A204.1 (cell line): ENCODE results near the gene QTRT2.

Source experiments
- FAIRE-seq: peaks from 2 replicates; lab custom pipeline; 2012; peaks lifted over from hg19 to GRCh38; lab: Jason Lieb, UNC

QTRT2 gene

DNA sequence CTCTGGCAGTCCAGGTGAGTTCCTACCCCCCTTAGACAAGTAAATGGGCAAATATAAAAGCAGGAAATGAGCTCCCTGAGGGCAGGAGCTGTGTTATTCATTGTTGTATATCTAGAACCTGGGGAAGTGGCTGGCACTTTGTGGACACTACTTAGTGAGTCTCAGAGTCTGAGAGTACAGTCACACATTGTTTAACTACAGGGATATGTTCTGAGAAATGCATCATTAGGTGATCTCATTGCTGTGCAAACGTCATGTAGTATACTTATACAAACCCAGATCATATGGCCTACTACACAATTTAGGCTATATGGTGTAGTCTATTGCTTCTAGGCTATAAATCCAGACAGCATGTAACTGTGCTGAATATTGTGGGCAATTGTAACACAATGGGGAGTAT lies 69.9 kb downstream of the QTRT2 start:
- FAIRE-seq: no peak

DNA sequence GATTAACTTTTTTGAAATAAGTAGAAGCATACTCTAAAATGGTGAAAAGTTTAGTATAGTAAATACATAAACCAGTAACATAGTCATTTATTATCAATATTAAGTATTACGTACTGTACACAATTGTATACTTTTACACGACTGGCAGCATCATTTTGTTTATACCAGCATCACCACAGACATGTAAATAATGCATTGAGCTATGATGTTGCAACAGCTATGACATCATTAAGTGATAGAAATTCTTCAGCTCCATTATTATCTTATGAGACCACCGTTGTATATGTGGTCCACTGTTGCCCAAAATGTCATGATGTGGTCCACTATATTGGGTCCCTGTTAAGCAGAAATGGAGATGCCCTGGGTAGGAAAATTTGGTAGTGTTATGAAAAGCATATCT lies 71.0 kb downstream of the QTRT2 start:
- FAIRE-seq: no peak

DNA sequence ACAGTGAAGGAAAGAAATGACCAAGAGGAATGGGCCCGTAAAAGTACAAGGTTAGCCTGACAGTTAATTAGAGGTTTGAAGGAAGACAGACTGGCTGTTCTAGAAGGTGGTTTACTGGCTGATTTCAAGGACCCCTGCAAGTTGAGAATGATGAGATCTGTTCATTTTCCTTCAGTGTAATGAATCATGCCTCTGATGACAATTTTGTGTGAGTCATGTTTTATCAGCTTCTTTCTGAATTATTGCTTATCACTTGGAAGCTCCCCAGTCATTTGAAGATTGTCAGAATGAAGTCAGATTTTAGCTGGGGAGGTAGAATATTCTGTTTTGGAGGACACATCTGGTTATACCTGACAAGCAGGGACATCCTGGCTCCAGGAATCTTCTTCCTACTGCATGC lies 71.7 kb downstream of the QTRT2 start:
- FAIRE-seq: no peak

DNA sequence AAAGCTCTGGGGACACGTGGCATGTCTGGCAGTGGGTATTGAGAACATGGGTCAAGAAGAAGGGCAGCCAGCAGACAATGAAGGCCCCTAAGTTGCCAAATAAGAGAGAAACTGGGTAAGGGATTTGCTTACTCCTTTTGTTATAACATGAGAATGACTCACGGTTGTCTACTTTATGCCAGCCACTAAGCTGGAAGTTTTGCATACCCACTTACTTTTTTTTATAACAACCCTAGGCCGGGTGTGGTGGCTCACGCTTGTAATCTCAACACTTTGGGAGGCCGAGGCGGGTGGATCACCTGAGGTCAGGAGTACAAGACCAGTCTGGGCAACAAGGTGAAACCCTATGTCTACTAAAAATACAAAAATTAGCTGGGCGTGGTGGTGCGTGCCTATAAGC lies 72.3 kb downstream of the QTRT2 start:
- FAIRE-seq: no peak

DNA sequence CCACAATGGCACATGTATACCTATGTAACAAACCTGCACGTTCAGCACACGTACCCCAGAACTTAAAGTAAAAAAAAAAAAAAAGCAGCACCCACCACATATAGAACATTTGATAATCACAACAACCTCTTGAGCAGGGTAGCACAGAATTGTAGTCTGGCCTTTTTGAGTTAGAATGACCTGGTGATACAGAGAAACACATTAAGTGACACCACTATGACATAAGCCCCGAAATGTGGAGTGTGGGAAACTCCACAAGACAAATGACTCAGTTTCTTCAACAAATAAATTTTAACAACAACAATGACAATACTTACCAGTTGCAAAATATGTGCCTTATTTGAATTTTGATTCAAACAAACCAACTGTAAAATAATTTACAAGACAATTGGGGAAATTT lies 76.0 kb downstream of the QTRT2 start:
- no peak for FAIRE-seq

DNA sequence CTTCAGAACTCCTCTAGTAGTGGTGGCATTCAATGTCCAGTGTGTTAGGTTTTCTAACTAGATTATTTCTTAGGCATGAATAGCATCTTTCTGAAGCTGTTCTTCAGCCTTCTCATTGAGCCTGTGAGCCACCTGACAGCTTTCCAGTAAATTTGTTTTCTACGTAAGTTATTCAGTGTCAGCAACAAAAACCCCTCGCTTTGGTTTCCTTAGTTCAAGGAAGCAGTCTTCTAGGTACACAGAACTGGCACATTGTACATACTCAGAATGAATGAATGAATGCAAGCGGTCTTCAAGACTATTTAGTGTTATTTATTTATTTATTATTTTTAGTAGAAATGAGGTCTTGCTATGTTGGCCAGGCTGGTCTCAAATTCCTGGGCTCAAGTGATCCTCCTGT lies 77.4 kb downstream of the QTRT2 start:
- no peak for FAIRE-seq
